HG02885 (cell line): ENCODE data around the gene ANKRD44.
"Not testable (repeated sequence)": the region's sequence is repeated elsewhere in the genome, so short reads cannot be mapped to it uniquely, and the experiment has no call there.

Experiments
- ATAC-seq: cut with Tn5 transposase; IDR thresholded peaks from one replicate; pipeline ENCODE4 v1.9.1; 2021; ENCODE audit warnings: mild to moderate bottlenecking; ENCODE audit not compliant: unreplicated experiment, poor library complexity

Gene ANKRD44

GRCh38 chr2:197011801-197012641 is 298.6 kb downstream of the ANKRD44 start:
- ATAC-seq = no peak

- no peak for ATAC-seq
Observed at GRCh38 chr2:197011021-197011417, 299.6 kb downstream of the ANKRD44 start.

- no peak for ATAC-seq
Observed at GRCh38 chr2:197010200-197011020, 300.2 kb downstream of the ANKRD44 start.

GRCh38 chr2:197008741-197009341 is 301.7 kb downstream of the ANKRD44 start:
- ATAC-seq = not testable (repeated sequence)

- ATAC-seq = no peak
Observed at GRCh38 chr2:197007716-197008628, 302.6 kb downstream of the ANKRD44 start.

GRCh38 chr2:197001921-197002320 is 308.7 kb downstream of the ANKRD44 start:
- no peak for ATAC-seq

GRCh38 chr2:196995757-196996314 is 314.7 kb downstream of the ANKRD44 start:
- no peak for ATAC-seq

GRCh38 chr2:196994764-196995163 is 315.8 kb downstream of the ANKRD44 start:
- ATAC-seq = no peak

GRCh38 chr2:196993617-196994016 is 317.0 kb downstream of the ANKRD44 start:
- ATAC-seq = no peak

- no peak for ATAC-seq
Observed at GRCh38 chr2:196992466-196992865, 318.1 kb downstream of the ANKRD44 start.

- ATAC-seq = no peak
Observed at GRCh38 chr2:196990788-196991461, 319.7 kb downstream of the ANKRD44 start.

- ATAC-seq = no peak
Observed at GRCh38 chr2:196990092-196990491, 320.5 kb downstream of the ANKRD44 start.

GRCh38 chr2:196989496-196989895 is 321.1 kb downstream of the ANKRD44 start:
- no peak for ATAC-seq

GRCh38 chr2:196988639-196989038 is 321.9 kb downstream of the ANKRD44 start:
- no peak for ATAC-seq

GRCh38 chr2:196987649-196988364 is 322.8 kb downstream of the ANKRD44 start:
- peak; percentile 59 for ATAC-seq

GRCh38 chr2:196987298-196987648 is 323.3 kb downstream of the ANKRD44 start:
- no peak for ATAC-seq

GRCh38 chr2:196985511-196986183 is 324.9 kb downstream of the ANKRD44 start:
- ATAC-seq = no peak

- ATAC-seq = no peak
Observed at GRCh38 chr2:196984903-196985302, 325.7 kb downstream of the ANKRD44 start.
